Colonic mucosa (tissue), 4 donors: ENCODE results near the gene LMO2. TPM values are rescaled to one million over a fixed set of nuclear protein-coding genes. Genes with fewer than 3 reads are reported as not detected.

Experiments
- DNase-seq: peaks from one replicate; pipeline ENCODE4 v3.0.0-alpha.2; 2020
- H3K27ac ChIP-seq: fragments of 200-600 bp; one replicate; pipeline ENCODE4 v1.8.0; 2021
- H3K27me3 ChIP-seq: fragments of 200-600 bp; one replicate; pipeline ENCODE4 v1.8.0; 2021
- H3K36me3 ChIP-seq: fragments of 200-600 bp; one replicate; pipeline ENCODE4 v1.8.0; 2021
- H3K4me1 ChIP-seq: fragments of 200-600 bp; one replicate; pipeline ENCODE4 v1.8.0; 2021; ENCODE audit warnings: mild to moderate bottlenecking
- H3K4me3 ChIP-seq: fragments of 200-600 bp; one replicate; pipeline ENCODE4 v1.8.0; 2021
- H3K9ac ChIP-seq, 2 donors: one replicate each; pipeline ENCODE4 v1.7.0; 2013; ENCODE audit warnings: control low read depth in 2 of 2, low read depth in 2 of 2, low read length in 2 of 2
- H3K9me3 ChIP-seq: fragments of 200-600 bp; one replicate; pipeline ENCODE4 v1.8.0; 2021
- intact Hi-C: fragments of 100-400 bp; cut with DNase I; formaldehyde crosslinking; loops from one replicate; pipeline ENCODE4 v1.14.1; 2022
- total RNA-seq, 2 donors: library from RNA; stranded (reverse); fragmentation: NEBNext Ultra II Directional in 1 of 2; extraction: Animal tissue kit (Norgen Biotek cat#: 25700) in 1 of 2; gene quantifications; one replicate each; pipeline ENCODE4 v1.2.1, GENCODE V29; 2021
- TF ChIP-seq, protein P1 (sequence below): fragments of 200-600 bp; IDR thresholded peaks from one replicate; pipeline ENCODE4 v1.8.0; 2022; ENCODE audit warnings: antibody characterized with exemption, mild to moderate bottlenecking
- donor health status: healthy.
- donor health status: DM: no; HTN: no; CAD: no.
- donor health status: DM: no; HTN: no; CAD: no.

LMO2 gene
- total RNA-seq, 2 donors from 2014 or later, result 7.2 to 11.3 TPM

GRCh38 chr11:33928564-33928963 is 36.7 kb upstream of the LMO2 start:
- Histone ChIP-seq H3K9ac (no peak overlapping the region), H3K4me1 (no peaks in the 10 kb centered on the region), H3K27me3 (no peaks in the 10 kb centered on the region), H3K9me3 (no peaks in the 10 kb centered on the region), H3K4me3 (no peak overlapping the region), H3K36me3 (no peaks in the 10 kb centered on the region), H3K27ac (no peak overlapping the region)
- no peak for DNase-seq
- TF ChIP-seq, protein P1, sequence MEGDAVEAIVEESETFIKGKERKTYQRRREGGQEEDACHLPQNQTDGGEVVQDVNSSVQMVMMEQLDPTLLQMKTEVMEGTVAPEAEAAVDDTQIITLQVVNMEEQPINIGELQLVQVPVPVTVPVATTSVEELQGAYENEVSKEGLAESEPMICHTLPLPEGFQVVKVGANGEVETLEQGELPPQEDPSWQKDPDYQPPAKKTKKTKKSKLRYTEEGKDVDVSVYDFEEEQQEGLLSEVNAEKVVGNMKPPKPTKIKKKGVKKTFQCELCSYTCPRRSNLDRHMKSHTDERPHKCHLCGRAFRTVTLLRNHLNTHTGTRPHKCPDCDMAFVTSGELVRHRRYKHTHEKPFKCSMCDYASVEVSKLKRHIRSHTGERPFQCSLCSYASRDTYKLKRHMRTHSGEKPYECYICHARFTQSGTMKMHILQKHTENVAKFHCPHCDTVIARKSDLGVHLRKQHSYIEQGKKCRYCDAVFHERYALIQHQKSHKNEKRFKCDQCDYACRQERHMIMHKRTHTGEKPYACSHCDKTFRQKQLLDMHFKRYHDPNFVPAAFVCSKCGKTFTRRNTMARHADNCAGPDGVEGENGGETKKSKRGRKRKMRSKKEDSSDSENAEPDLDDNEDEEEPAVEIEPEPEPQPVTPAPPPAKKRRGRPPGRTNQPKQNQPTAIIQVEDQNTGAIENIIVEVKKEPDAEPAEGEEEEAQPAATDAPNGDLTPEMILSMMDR, result no peak
- intact Hi-C loops, result no loop called here

- no peak overlapping the region for H3K9ac ChIP-seq
- no peak overlapping the region for H3K27ac ChIP-seq
- intact Hi-C loops, result no loop called here
- no peaks in the 10 kb centered on the region for H3K36me3 ChIP-seq
- H3K27me3 ChIP-seq, result no peaks in the 10 kb centered on the region
- no peak overlapping the region for H3K4me3 ChIP-seq
- no peaks in the 10 kb centered on the region for H3K9me3 ChIP-seq
- no peak for DNase-seq
- TF ChIP-seq, protein P1, result no peak
- H3K4me1 ChIP-seq, result no peaks in the 10 kb centered on the region
These were observed 35.0 kb upstream of the LMO2 start for GRCh38 chr11:33926671-33927552.

GRCh38 chr11:33924341-33924740 is 32.5 kb upstream of the LMO2 start:
- Histone ChIP-seq H3K4me3 (no peak overlapping the region), H3K27ac (no peak overlapping the region), H3K9ac (no peak overlapping the region), H3K9me3 (no peaks in the 10 kb centered on the region), H3K4me1 (no peaks in the 10 kb centered on the region), H3K36me3 (no peaks in the 10 kb centered on the region), H3K27me3 (no peaks in the 10 kb centered on the region)
- TF ChIP-seq, protein P1, result no peak
- DNase-seq, result no peak
- intact Hi-C loops, result no loop called here

- TF ChIP-seq, protein P1, result no peak
- Histone ChIP-seq H3K4me1 (no peaks in the 10 kb centered on the region), H3K36me3 (no peaks in the 10 kb centered on the region), H3K4me3 (no peak overlapping the region), H3K27ac (no peak overlapping the region), H3K9me3 (no peaks in the 10 kb centered on the region), H3K27me3 (no peaks in the 10 kb centered on the region), H3K9ac (no peak overlapping the region)
- no peak for DNase-seq
- intact Hi-C loops, result no loop called here
These were observed 31.8 kb upstream of the LMO2 start for GRCh38 chr11:33923626-33924025.

- H3K4me3 ChIP-seq, result no peak overlapping the region
- intact Hi-C loops, result no loop called here
- TF ChIP-seq, protein P1, result no peak
- no peaks in the 10 kb centered on the region for H3K36me3 ChIP-seq
- no peak overlapping the region for H3K9ac ChIP-seq
- no peaks in the 10 kb centered on the region for H3K27me3 ChIP-seq
- no peaks in the 10 kb centered on the region for H3K4me1 ChIP-seq
- H3K9me3 ChIP-seq, result no peaks in the 10 kb centered on the region
- no peak overlapping the region for H3K27ac ChIP-seq
- DNase-seq, result no peak
These were observed 29.1 kb upstream of the LMO2 start for GRCh38 chr11:33920838-33921613.
